HEK293T (cell line): ENCODE results near the gene SPRYD7.

Source experiments
- ELF4 ChIP-seq: fragments of 450-650 bp; IDR thresholded peaks from 2 replicates; pipeline ENCODE4 v1.6.1; 2017; ENCODE audit warnings: antibody characterized with exemption
- FOXA1 ChIP-seq: fragments of 450-650 bp; IDR thresholded peaks from 2 replicates; pipeline ENCODE4 v1.6.1; 2016; ENCODE audit warnings: mild to moderate bottlenecking
- HDGF ChIP-seq: fragments of 450-650 bp; IDR thresholded peaks from 2 replicates; pipeline ENCODE4 v1.6.1; 2017; ENCODE audit warnings: antibody characterized with exemption, borderline replicate concordance
- LEF1 ChIP-seq: fragments of 450-650 bp; IDR thresholded peaks from 2 replicates; pipeline ENCODE4 v1.6.1; 2017; ENCODE audit warnings: mild to moderate bottlenecking, borderline replicate concordance
- NFRKB ChIP-seq: fragments of 450-650 bp; IDR thresholded peaks from 2 replicates; pipeline ENCODE4 v1.6.1; 2016; ENCODE audit warnings: mild to moderate bottlenecking, moderate library complexity
- SUZ12 ChIP-seq: fragments of 450-650 bp; IDR thresholded peaks from 2 replicates; pipeline ENCODE4 v1.6.1; 2016; ENCODE audit warnings: mild to moderate bottlenecking

GRCh38 chr13:49932066-49932465 is 4.1 kb downstream of the SPRYD7 start:
- TF ChIP-seq LEF1 (no peak), FOXA1 (no peak), HDGF (no peak), SUZ12 (no peak), ELF4 (no peak), NFRKB (no peak)
